Measurements from ENCODE around the gene ZCCHC8.
"Not testable (repeated sequence)": the region's sequence is repeated elsewhere in the genome, so short reads cannot be mapped to it uniquely, and the experiment has no call there.

ZCCHC8 gene

GRCh38 chr12:122506393-122506938, 5.7 kb upstream of the ZCCHC8 start:
- Histone ChIP-seq H3K4me3 (ENCODE audit: low read depth, low read length) (no peak overlapping the region), H3K9ac (ENCODE audit: low read depth, low read length) (no peak overlapping the region), H3K27me3 (ENCODE audit: control insufficient read depth, insufficient read depth, low read length) (no peaks in the 10 kb centered on the region), H3K4me1 (ENCODE audit: control insufficient read depth, insufficient read depth, low read length) (no peaks in the 10 kb centered on the region), H3K9me3 (ENCODE audit: control insufficient read depth, insufficient read depth, low read length) (no peaks in the 10 kb centered on the region), H3K36me3 (ENCODE audit: control insufficient read depth, insufficient read depth, low read length) (peaks cover 57% of the 10 kb centered on the region)

- no peak overlapping the region for H3K9ac ChIP-seq (ENCODE audit: low read depth, low read length)
- H3K36me3 ChIP-seq (ENCODE audit: control insufficient read depth, insufficient read depth, low read length), result peaks cover 49% of the 10 kb centered on the region
Measured at GRCh38 chr12:122505419-122506051, 4.8 kb upstream of the ZCCHC8 start.

GRCh38 chr12:122503783-122504590, 3.3 kb upstream of the ZCCHC8 start:
- Histone ChIP-seq H3K27me3 (ENCODE audit: control insufficient read depth, insufficient read depth, low read length) (no peaks in the 10 kb centered on the region), H3K9ac (ENCODE audit: low read depth, low read length) (no peak overlapping the region), H3K4me3 (ENCODE audit: low read depth, low read length) (no peak overlapping the region), H3K9me3 (ENCODE audit: control insufficient read depth, insufficient read depth, low read length) (no peaks in the 10 kb centered on the region), H3K36me3 (ENCODE audit: control insufficient read depth, insufficient read depth, low read length) (peaks cover 36% of the 10 kb centered on the region), H3K4me1 (ENCODE audit: control insufficient read depth, insufficient read depth, low read length) (peaks cover 2% of the 10 kb centered on the region)

More at GRCh38 chr12:122505419-122506051, 4.8 kb upstream of the ZCCHC8 start:
- Histone ChIP-seq H3K27me3 (ENCODE audit: control insufficient read depth, insufficient read depth, low read length) (no peaks in the 10 kb centered on the region), H3K9me3 (ENCODE audit: control insufficient read depth, insufficient read depth, low read length) (no peaks in the 10 kb centered on the region), H3K4me1 (ENCODE audit: control insufficient read depth, insufficient read depth, low read length) (peaks cover 2% of the 10 kb centered on the region), H3K4me3 (ENCODE audit: low read depth, low read length) (no peak overlapping the region)

GRCh38 chr12:122503147-122503751, 2.5 kb upstream of the ZCCHC8 start:
- Histone ChIP-seq H3K27me3 (ENCODE audit: control insufficient read depth, insufficient read depth, low read length) (no peaks in the 10 kb centered on the region), H3K36me3 (ENCODE audit: control insufficient read depth, insufficient read depth, low read length) (peaks cover 29% of the 10 kb centered on the region), H3K4me1 (ENCODE audit: control insufficient read depth, insufficient read depth, low read length) (peaks cover 4% of the 10 kb centered on the region), H3K9me3 (ENCODE audit: control insufficient read depth, insufficient read depth, low read length) (no peaks in the 10 kb centered on the region), H3K4me3 (ENCODE audit: low read depth, low read length) (no peak overlapping the region), H3K9ac (ENCODE audit: low read depth, low read length) (no peak overlapping the region)

GRCh38 chr12:122501489-122501989, 807 bp upstream of the ZCCHC8 start:
- peak overlapping the region; percentile 8 for H3K9ac ChIP-seq (ENCODE audit: low read depth, low read length)

GRCh38 chr12:122499991-122500684, 594 bp downstream of the ZCCHC8 start:
- H3K36me3 ChIP-seq (ENCODE audit: control insufficient read depth, insufficient read depth, low read length), result peaks cover 6% of the 10 kb centered on the region

More at GRCh38 chr12:122501489-122501989, 807 bp upstream of the ZCCHC8 start:
- Histone ChIP-seq H3K9me3 (ENCODE audit: control insufficient read depth, insufficient read depth, low read length) (no peaks in the 10 kb centered on the region), H3K27me3 (ENCODE audit: control insufficient read depth, insufficient read depth, low read length) (no peaks in the 10 kb centered on the region), H3K4me1 (ENCODE audit: control insufficient read depth, insufficient read depth, low read length) (peaks cover 4% of the 10 kb centered on the region), H3K36me3 (ENCODE audit: control insufficient read depth, insufficient read depth, low read length) (peaks cover 16% of the 10 kb centered on the region), H3K4me3 (ENCODE audit: low read depth, low read length) (peak overlapping the region; percentile 45)

GRCh38 chr12:122495258-122495657, 5.5 kb downstream of the ZCCHC8 start:
- Histone ChIP-seq H3K9me3 (ENCODE audit: control insufficient read depth, insufficient read depth, low read length) (no peaks in the 10 kb centered on the region), H3K4me3 (ENCODE audit: low read depth, low read length) (no peak overlapping the region), H3K9ac (ENCODE audit: low read depth, low read length) (no peak overlapping the region), H3K4me1 (ENCODE audit: control insufficient read depth, insufficient read depth, low read length) (peaks cover 2% of the 10 kb centered on the region), H3K36me3 (ENCODE audit: control insufficient read depth, insufficient read depth, low read length) (peaks cover 8% of the 10 kb centered on the region), H3K27me3 (ENCODE audit: control insufficient read depth, insufficient read depth, low read length) (no peaks in the 10 kb centered on the region)

More at GRCh38 chr12:122499991-122500684, 594 bp downstream of the ZCCHC8 start:
- Histone ChIP-seq H3K9ac (ENCODE audit: low read depth, low read length) (peak overlapping the region; percentile 94), H3K9me3 (ENCODE audit: control insufficient read depth, insufficient read depth, low read length) (no peaks in the 10 kb centered on the region), H3K4me3 (ENCODE audit: low read depth, low read length) (peak overlapping the region; percentile 98), H3K27me3 (ENCODE audit: control insufficient read depth, insufficient read depth, low read length) (no peaks in the 10 kb centered on the region), H3K4me1 (ENCODE audit: control insufficient read depth, insufficient read depth, low read length) (peaks cover 4% of the 10 kb centered on the region)

GRCh38 chr12:122493222-122493621, 7.5 kb downstream of the ZCCHC8 start:
- H3K9ac ChIP-seq (ENCODE audit: low read depth, low read length); H3K9me3 ChIP-seq (ENCODE audit: control insufficient read depth, insufficient read depth, low read length); H3K36me3 ChIP-seq (ENCODE audit: control insufficient read depth, insufficient read depth, low read length); H3K4me1 ChIP-seq (ENCODE audit: control insufficient read depth, insufficient read depth, low read length); H3K4me3 ChIP-seq (ENCODE audit: low read depth, low read length); H3K27me3 ChIP-seq (ENCODE audit: control insufficient read depth, insufficient read depth, low read length): not testable (repeated sequence)

GRCh38 chr12:122491991-122492390, 8.7 kb downstream of the ZCCHC8 start:
- Histone ChIP-seq H3K4me3 (ENCODE audit: low read depth, low read length) (no peak overlapping the region), H3K9me3 (ENCODE audit: control insufficient read depth, insufficient read depth, low read length) (no peaks in the 10 kb centered on the region), H3K9ac (ENCODE audit: low read depth, low read length) (no peak overlapping the region), H3K27me3 (ENCODE audit: control insufficient read depth, insufficient read depth, low read length) (no peaks in the 10 kb centered on the region), H3K36me3 (ENCODE audit: control insufficient read depth, insufficient read depth, low read length) (peaks cover 15% of the 10 kb centered on the region), H3K4me1 (ENCODE audit: control insufficient read depth, insufficient read depth, low read length) (no peaks in the 10 kb centered on the region)

GRCh38 chr12:122489038-122489437, 11.7 kb downstream of the ZCCHC8 start:
- Histone ChIP-seq H3K27me3 (ENCODE audit: control insufficient read depth, insufficient read depth, low read length) (no peaks in the 10 kb centered on the region), H3K9ac (ENCODE audit: low read depth, low read length) (no peak overlapping the region), H3K36me3 (ENCODE audit: control insufficient read depth, insufficient read depth, low read length) (peaks cover 31% of the 10 kb centered on the region), H3K9me3 (ENCODE audit: control insufficient read depth, insufficient read depth, low read length) (no peaks in the 10 kb centered on the region), H3K4me3 (ENCODE audit: low read depth, low read length) (no peak overlapping the region), H3K4me1 (ENCODE audit: control insufficient read depth, insufficient read depth, low read length) (no peaks in the 10 kb centered on the region)

GRCh38 chr12:122487807-122488206, 12.9 kb downstream of the ZCCHC8 start:
- H3K4me1 ChIP-seq (ENCODE audit: control insufficient read depth, insufficient read depth, low read length); H3K4me3 ChIP-seq (ENCODE audit: low read depth, low read length); H3K9me3 ChIP-seq (ENCODE audit: control insufficient read depth, insufficient read depth, low read length); H3K27me3 ChIP-seq (ENCODE audit: control insufficient read depth, insufficient read depth, low read length); H3K9ac ChIP-seq (ENCODE audit: low read depth, low read length): not testable (repeated sequence)
- H3K36me3 ChIP-seq (ENCODE audit: control insufficient read depth, insufficient read depth, low read length), result peaks cover 34% of the 10 kb centered on the region

Data from iPS-15b (cell line).